ENCODE data around the gene PLD3.

Gene PLD3

GRCh38 chr19:40388481-40388880 lies 40.0 kb downstream of the PLD3 start:
- no peaks in the 10 kb centered on the region for H3K27me3 ChIP-seq (ENCODE audit: control insufficient read depth, insufficient read depth, low read length, poor library complexity, severe bottlenecking)
- H3K36me3 ChIP-seq (ENCODE audit: control insufficient read depth, insufficient read depth, low read length), result no peaks in the 10 kb centered on the region
- H3K4me1 ChIP-seq (ENCODE audit: control insufficient read depth, insufficient read depth, low read length), result no peaks in the 10 kb centered on the region
- no peak overlapping the region for H3K27ac ChIP-seq (ENCODE audit: insufficient read depth, low read depth, low read length, poor library complexity, severe bottlenecking)
- no peak overlapping the region for H3K4me3 ChIP-seq (ENCODE audit: insufficient read depth, low read depth, low read length)
- 81 to 84% methylated on average over 3 of the region's 3 CpGs for WGBS, 2 experiments
- no peaks in the 10 kb centered on the region for H3K9me3 ChIP-seq (ENCODE audit: control insufficient read depth, low read length)

GRCh38 chr19:40389404-40390083 lies 41.0 kb downstream of the PLD3 start:
- Histone ChIP-seq H3K27me3 (ENCODE audit: control insufficient read depth, insufficient read depth, low read length, poor library complexity, severe bottlenecking) (no peaks in the 10 kb centered on the region), H3K4me1 (ENCODE audit: control insufficient read depth, insufficient read depth, low read length) (no peaks in the 10 kb centered on the region), H3K36me3 (ENCODE audit: control insufficient read depth, insufficient read depth, low read length) (no peaks in the 10 kb centered on the region), H3K4me3 (ENCODE audit: insufficient read depth, low read depth, low read length) (no peak overlapping the region), H3K27ac (ENCODE audit: insufficient read depth, low read depth, low read length, poor library complexity, severe bottlenecking) (no peak overlapping the region), H3K9me3 (ENCODE audit: control insufficient read depth, low read length) (no peaks in the 10 kb centered on the region)
- 93 to 95% methylated on average over 33 of the region's 33 CpGs for WGBS, 2 experiments

DNA sequence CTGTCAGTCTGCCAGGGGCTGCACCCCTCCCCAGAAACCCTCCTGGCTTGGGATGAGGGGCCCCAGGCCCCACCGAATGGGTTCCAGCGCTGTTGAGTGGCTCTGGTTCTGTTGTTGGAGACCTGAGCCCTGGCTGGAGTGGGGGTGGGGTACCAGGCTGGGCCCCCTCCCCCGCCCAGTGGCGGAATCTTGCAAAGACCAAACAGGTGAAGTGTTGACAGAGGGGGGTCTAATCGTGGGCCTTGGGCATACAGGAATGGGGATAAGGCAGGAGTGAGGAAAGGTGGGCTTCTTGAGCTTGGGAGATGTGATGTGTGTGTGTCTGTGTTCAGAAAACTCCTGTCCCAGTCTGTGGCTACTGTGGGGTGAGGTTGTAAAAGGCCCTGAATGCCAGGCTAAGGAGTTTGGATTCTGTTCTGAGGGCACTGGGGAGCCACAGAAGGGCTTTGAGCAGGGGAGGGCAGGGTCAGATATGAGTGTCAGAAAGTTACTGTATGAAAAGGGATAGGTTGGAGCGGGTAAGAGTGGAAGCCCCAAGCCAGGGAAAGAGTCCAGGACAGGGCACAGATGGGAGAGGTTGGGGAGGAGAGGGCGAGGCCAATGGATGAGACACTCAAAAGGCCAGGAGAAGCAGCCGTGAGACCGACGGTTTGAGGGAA lies 41.7 kb downstream of the PLD3 start, which contains the start of gene HIPK4:
Gene HIPK4, minus strand, starts transcription at position 98 of the 659 bp plus-strand sequence. CDS start 279 bp downstream, outside the sequence.
- Histone ChIP-seq H3K4me3 (ENCODE audit: insufficient read depth, low read depth, low read length) (no peak within 1 kb of the TSS), H3K27me3 (ENCODE audit: control insufficient read depth, insufficient read depth, low read length, poor library complexity, severe bottlenecking) (no peaks in the 10 kb centered on the region)
- 84 to 88% methylated on average over 10 of the region's 10 CpGs for WGBS, 2 experiments

DNA sequence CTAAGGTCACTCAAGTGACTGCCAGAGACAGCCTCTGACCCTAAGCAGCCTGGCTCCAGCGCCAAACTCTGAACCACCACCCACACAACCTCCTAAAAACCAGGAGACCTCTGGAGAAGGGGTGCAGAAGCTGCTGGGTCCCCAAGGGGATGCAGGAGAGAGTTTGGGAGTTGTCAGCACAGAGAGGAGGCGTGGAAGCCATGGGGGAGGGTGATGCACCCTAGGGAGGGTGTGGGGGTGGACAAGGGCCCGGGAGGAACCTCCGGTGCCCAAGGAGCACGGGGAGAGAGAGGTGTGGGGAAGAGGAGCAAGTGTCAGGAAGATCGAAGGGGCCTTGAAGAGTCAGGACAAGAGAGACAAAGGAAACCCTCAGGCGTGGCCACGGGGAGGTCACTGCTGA lies 43.6 kb downstream of the PLD3 start:
- H3K4me3 ChIP-seq (ENCODE audit: insufficient read depth, low read depth, low read length), result no peak overlapping the region
- H3K27ac ChIP-seq (ENCODE audit: insufficient read depth, low read depth, low read length, poor library complexity, severe bottlenecking), result no peak overlapping the region
- WGBS, 2 experiments, result 85 to 88% methylated on average over 7 to 8 of the region's 8 CpGs
- H3K27me3 ChIP-seq (ENCODE audit: control insufficient read depth, insufficient read depth, low read length, poor library complexity, severe bottlenecking), result no peaks in the 10 kb centered on the region
- no peaks in the 10 kb centered on the region for H3K36me3 ChIP-seq (ENCODE audit: control insufficient read depth, insufficient read depth, low read length)
- no peaks in the 10 kb centered on the region for H3K9me3 ChIP-seq (ENCODE audit: control insufficient read depth, low read length)
- H3K4me1 ChIP-seq (ENCODE audit: control insufficient read depth, insufficient read depth, low read length), result no peaks in the 10 kb centered on the region

More for the DNA sequence above, 41.7 kb downstream of the PLD3 start, which contains the start of gene HIPK4:
- Histone ChIP-seq H3K36me3 (ENCODE audit: control insufficient read depth, insufficient read depth, low read length) (no peaks in the 10 kb centered on the region), H3K27ac (ENCODE audit: insufficient read depth, low read depth, low read length, poor library complexity, severe bottlenecking) (no peak within 1 kb of the TSS), H3K9me3 (ENCODE audit: control insufficient read depth, low read length) (no peaks in the 10 kb centered on the region), H3K4me1 (ENCODE audit: control insufficient read depth, insufficient read depth, low read length) (no peaks in the 10 kb centered on the region)

- no peaks in the 10 kb centered on the region for H3K36me3 ChIP-seq (ENCODE audit: control insufficient read depth, insufficient read depth, low read length)
- no peaks in the 10 kb centered on the region for H3K4me1 ChIP-seq (ENCODE audit: control insufficient read depth, insufficient read depth, low read length)
- H3K9me3 ChIP-seq (ENCODE audit: control insufficient read depth, low read length), result no peaks in the 10 kb centered on the region
- H3K4me3 ChIP-seq (ENCODE audit: insufficient read depth, low read depth, low read length), result no peak overlapping the region
- no peak overlapping the region for H3K27ac ChIP-seq (ENCODE audit: insufficient read depth, low read depth, low read length, poor library complexity, severe bottlenecking)
- no peaks in the 10 kb centered on the region for H3K27me3 ChIP-seq (ENCODE audit: control insufficient read depth, insufficient read depth, low read length, poor library complexity, severe bottlenecking)
- 84 to 85% methylated on average over 9 of the region's 9 CpGs for WGBS, 2 experiments
Measured at GRCh38 chr19:40392894-40393517, 44.5 kb downstream of the PLD3 start.

DNA sequence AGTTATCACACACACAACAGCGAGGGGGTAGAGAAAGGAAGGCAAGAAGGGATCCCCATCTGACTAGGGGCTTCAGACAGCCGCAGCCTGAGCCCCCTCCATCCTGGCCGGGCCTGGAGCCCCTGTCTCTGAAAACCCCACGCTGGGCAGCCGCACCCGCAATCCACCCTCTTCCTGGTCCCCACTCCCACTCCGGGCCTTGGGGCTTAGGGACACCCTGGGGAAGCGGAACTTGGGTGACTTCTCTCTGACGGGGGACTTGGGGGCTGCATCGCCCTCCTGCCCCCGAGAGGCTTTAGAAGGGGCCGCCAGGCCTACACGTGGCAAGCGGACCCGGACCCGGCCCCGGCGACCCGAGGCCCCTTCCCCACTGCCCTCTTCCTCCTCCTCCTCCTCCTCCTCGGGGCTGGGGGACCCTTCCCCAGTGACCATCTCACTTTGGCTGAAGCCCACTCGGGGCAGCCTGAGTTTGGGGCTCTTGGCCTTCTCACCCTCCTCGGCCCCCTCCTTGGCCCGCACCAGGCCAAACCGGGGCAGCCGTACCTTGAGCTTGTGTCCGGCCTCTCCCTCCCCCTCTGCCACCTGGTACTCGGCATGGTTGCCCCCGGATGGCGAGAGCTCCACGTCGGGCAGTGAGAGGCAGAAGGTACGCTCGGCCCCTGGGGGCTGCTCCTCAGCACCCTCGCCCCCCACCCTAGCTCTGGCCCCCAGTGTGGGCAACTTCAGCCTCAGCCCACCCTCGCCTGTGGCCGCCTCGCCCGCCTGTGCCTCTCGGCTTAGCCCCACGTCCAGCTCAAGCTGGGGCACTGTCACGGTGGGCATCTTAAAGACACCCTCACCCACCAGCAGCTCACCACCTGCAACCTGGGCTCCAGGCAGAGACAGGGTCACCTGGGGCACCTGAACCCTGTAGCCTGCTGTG lies 45.7 kb downstream of the PLD3 start:
- H3K9me3 ChIP-seq (ENCODE audit: control insufficient read depth, low read length), result no peaks in the 10 kb centered on the region
- H3K4me1 ChIP-seq (ENCODE audit: control insufficient read depth, insufficient read depth, low read length), result no peaks in the 10 kb centered on the region

GRCh38 chr19:40394816-40395210 lies 46.3 kb downstream of the PLD3 start:
- no peaks in the 10 kb centered on the region for H3K9me3 ChIP-seq (ENCODE audit: control insufficient read depth, low read length)
- H3K27ac ChIP-seq (ENCODE audit: insufficient read depth, low read depth, low read length, poor library complexity, severe bottlenecking), result no peak overlapping the region
- no peaks in the 10 kb centered on the region for H3K4me1 ChIP-seq (ENCODE audit: control insufficient read depth, insufficient read depth, low read length)
- no peaks in the 10 kb centered on the region for H3K36me3 ChIP-seq (ENCODE audit: control insufficient read depth, insufficient read depth, low read length)
- no peaks in the 10 kb centered on the region for H3K27me3 ChIP-seq (ENCODE audit: control insufficient read depth, insufficient read depth, low read length, poor library complexity, severe bottlenecking)
- no peak overlapping the region for H3K4me3 ChIP-seq (ENCODE audit: insufficient read depth, low read depth, low read length)
- WGBS, 2 experiments, result 80 to 83% methylated on average over 13 of the region's 13 CpGs

More for the DNA sequence above, 45.7 kb downstream of the PLD3 start:
- H3K27me3 ChIP-seq (ENCODE audit: control insufficient read depth, insufficient read depth, low read length, poor library complexity, severe bottlenecking), result no peaks in the 10 kb centered on the region
- no peak overlapping the region for H3K4me3 ChIP-seq (ENCODE audit: insufficient read depth, low read depth, low read length)
- H3K27ac ChIP-seq (ENCODE audit: insufficient read depth, low read depth, low read length, poor library complexity, severe bottlenecking), result no peak overlapping the region
- H3K36me3 ChIP-seq (ENCODE audit: control insufficient read depth, insufficient read depth, low read length), result no peaks in the 10 kb centered on the region
- 92 to 93% methylated on average over 41 of the region's 41 CpGs for WGBS, 2 experiments

- H3K36me3 ChIP-seq (ENCODE audit: control insufficient read depth, insufficient read depth, low read length), result no peaks in the 10 kb centered on the region
- H3K27ac ChIP-seq (ENCODE audit: insufficient read depth, low read depth, low read length, poor library complexity, severe bottlenecking), result no peak overlapping the region
- H3K27me3 ChIP-seq (ENCODE audit: control insufficient read depth, insufficient read depth, low read length, poor library complexity, severe bottlenecking), result no peaks in the 10 kb centered on the region
- H3K4me1 ChIP-seq (ENCODE audit: control insufficient read depth, insufficient read depth, low read length), result no peaks in the 10 kb centered on the region
- WGBS, 2 experiments, result 93% methylated on average over 14 of the region's 14 CpGs
- no peak overlapping the region for H3K4me3 ChIP-seq (ENCODE audit: insufficient read depth, low read depth, low read length)
- no peaks in the 10 kb centered on the region for H3K9me3 ChIP-seq (ENCODE audit: control insufficient read depth, low read length)
Measured at GRCh38 chr19:40395956-40396355, 47.5 kb downstream of the PLD3 start.

- H3K4me3 ChIP-seq (ENCODE audit: insufficient read depth, low read depth, low read length), result no peak overlapping the region
- H3K27ac ChIP-seq (ENCODE audit: insufficient read depth, low read depth, low read length, poor library complexity, severe bottlenecking), result no peak overlapping the region
- H3K36me3 ChIP-seq (ENCODE audit: control insufficient read depth, insufficient read depth, low read length), result no peaks in the 10 kb centered on the region
- 92 to 93% methylated on average over 20 of the region's 20 CpGs for WGBS, 2 experiments
- no peaks in the 10 kb centered on the region for H3K4me1 ChIP-seq (ENCODE audit: control insufficient read depth, insufficient read depth, low read length)
- H3K27me3 ChIP-seq (ENCODE audit: control insufficient read depth, insufficient read depth, low read length, poor library complexity, severe bottlenecking), result no peaks in the 10 kb centered on the region
- no peaks in the 10 kb centered on the region for H3K9me3 ChIP-seq (ENCODE audit: control insufficient read depth, low read length)
Measured at GRCh38 chr19:40396886-40397567, 48.5 kb downstream of the PLD3 start.

Measured in ectodermal cell (in vitro differentiated cells).